Activated T-helper 1 cell treated with Interleukin-2 at 50 U/mL for 16 hours (primary cell): Measurements from ENCODE around the gene ABCF1.

Experiments
- DNase-seq: peaks from one replicate; pipeline ENCODE4 v3.0.0-alpha.2; 2020; ENCODE audit warnings: low read depth

ABCF1 gene

DNA sequence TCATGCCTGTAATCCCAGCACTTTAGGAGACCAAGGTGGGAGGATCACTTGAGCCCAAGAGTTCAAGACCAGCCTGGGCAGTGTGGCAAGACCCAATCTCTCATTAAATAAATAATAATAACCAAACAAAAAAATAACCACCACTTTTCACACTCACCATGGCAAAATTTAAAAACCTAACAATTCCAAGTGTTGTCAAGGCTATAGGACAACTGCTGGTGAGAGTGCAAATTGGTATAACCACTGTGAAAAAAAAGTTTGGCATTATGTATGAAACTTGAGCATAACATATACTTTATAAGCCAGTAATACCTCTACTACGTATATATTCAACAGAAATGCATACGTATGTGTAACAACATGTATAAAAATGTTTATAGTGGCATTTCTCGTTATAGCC is 10.3 kb upstream of the ABCF1 start:
- no peak for DNase-seq

DNA sequence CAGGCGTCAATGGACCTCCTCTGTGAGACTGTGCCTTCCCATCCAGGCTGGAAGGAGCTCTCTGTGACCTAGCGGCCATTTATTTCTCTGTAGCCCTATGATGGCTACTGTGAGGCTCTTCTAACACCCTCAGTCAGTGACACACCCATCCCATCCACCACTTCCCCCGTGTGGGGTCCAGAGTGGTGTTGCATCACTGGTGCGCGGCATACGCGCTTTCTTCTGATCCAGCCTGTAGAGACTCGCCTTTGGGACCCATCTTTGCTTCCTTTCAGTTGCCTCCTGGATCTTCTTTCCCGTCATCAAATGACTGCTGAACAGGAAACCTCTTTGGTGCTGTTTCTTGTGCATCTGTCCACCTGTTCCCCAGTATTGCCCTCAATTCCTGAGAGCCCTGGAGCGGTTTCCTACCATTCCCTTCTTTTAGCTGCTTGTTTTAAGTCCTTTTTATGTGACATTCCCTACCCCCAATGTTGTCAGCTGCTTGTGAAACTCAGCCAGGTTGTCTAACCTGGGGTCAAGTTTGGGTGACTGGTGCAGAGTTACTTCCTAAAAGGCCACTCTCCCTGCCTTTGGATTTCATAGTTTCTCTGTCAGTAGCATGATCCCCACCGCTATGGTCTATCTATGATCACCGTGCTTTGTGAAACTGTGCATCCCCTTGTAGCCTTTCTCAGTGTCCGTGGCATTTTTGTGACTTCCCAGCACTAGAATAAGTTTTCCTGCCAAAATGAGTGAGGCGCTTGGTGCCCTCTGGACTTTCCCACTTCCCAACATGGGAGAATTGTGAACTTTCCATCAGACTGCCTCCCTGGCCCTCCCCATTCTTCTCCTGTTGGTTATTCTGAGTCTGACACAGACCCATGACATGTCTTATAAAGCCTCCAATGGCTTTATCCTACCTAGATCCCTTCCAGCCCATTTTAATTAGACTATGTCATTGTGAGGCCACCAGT is 8.5 kb upstream of the ABCF1 start:
- no peak for DNase-seq

DNA sequence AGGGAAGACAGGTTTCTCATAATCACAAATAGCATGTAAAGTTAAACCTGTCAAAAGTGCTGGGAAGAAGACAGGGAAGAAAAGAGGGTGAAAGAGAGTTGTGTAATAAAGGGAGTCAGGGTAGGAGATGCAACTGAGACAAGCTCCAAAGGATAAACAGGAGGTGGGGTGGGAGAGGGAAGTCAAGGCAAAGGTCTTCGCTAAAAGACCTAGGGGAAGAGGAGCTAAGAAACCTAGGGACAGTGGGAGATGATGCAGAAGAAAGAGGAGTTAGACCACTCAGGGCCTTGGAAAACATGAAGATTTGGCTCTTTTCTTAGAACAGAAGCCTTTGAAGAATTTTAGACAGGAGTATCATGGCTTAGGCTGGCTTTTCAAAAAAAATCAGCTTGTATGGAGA is 7.1 kb upstream of the ABCF1 start:
- no peak for DNase-seq

DNA sequence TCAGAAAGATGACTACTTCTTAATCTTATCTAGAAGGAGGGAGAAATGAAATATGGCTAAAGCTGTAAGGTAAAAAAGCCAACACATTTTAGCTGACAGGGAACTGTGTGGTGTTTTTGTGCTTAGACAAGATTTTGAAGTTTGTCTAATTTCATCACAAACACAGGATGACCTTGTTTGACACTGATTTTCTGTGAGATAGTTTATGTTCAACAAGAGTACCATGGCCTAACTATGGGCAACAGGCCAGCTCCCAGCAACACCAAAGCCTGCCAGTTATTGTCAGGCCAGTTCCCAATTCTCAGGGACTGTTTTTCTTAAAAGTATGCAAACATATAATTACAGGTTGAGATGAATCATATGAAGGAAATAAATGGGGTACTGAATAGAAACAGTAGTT is 5.5 kb upstream of the ABCF1 start:
- no peak for DNase-seq

DNA sequence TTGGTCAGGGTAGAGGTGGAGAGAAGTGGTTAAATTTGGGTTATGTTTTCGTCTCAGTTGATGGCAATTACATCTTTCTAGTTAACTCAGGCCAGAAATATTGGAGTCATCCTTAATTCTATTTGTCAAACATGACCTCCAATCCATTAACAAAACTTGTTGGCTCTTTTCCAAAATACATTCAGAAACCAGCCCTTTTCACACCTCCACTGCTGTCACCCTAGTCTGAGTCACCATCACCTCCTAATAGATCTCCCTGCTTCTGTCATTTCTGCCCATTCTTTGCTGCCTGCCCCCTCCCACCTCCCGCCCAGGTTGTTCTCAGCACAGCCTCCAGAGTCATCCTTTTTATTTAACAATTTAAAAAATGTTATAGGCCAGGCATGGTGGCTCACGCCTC is 3.0 kb upstream of the ABCF1 start:
- DNase-seq, result no peak

DNA sequence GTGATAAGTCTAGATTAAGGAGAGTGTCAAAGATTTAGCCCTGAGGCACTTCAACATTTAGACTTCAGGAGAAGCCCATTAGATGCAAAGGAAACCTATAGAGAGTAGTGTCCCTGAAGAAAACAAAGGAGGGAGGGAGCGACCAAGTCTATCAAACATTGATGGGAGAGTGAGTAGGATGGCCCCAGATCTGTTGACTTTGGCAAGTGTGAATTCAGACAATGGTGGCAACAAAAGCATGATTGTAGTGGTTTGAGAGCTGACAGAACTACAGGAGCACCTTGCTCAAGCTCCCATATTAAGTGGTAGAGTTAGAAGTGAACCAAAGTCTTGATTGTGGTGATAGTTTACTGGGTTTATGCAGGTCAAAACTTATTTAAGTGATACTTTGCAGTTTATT is 979 bp upstream of the ABCF1 start:
- no peak for DNase-seq

DNA sequence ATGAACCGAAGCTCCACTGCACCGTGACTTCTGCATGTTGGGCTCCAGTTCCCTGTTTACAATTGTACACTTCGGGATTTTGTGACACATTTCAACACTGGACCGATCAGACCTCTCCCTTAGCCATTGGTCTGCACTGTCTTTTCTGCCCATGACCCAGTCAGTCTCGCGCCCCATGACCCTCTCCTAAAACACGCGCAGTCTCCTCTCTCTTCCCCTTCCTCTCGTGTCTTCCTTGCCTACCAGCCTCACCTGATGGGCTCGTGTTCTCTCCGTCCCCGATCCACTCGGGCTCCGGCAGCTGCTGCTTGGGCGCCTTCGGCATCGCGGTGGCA is 535 bp upstream of the ABCF1 start:
- DNase-seq, result no peak

DNA sequence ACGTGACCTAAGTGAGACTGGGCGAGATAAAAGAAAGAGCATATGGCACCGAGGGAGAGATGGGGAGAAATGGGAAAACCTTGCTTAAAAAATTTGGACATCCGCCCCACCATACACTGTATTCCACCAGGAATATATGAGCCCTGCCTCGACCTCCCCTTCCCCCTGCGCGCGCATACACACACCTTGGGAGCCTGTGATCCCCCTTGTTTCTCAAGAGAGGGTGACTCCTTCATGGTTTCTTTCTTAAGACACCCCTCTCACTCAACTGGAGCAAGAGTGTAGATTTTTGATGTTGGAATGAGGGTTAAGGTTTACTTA is 480 bp downstream of the ABCF1 start:
- no peak for DNase-seq

DNA sequence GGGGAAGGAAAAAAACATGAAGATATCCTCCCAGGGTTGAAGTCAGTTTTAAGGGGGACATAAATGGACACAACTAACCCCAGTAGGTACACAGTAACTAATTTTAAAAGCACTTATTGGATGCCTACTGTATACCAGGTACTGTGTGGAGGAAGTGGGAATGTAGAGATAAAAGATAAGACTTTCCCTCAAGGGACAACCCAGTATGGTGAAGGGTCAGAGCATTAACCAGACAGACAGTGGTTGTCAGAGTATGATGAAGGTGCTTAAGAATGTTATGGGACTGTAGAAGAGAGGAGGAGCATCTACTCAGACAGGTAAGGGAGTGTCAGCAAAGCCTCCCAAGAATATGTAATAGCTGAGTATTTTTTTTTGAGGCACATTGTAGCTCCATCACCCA is 906 bp downstream of the ABCF1 start:
- DNase-seq, result no peak

DNA sequence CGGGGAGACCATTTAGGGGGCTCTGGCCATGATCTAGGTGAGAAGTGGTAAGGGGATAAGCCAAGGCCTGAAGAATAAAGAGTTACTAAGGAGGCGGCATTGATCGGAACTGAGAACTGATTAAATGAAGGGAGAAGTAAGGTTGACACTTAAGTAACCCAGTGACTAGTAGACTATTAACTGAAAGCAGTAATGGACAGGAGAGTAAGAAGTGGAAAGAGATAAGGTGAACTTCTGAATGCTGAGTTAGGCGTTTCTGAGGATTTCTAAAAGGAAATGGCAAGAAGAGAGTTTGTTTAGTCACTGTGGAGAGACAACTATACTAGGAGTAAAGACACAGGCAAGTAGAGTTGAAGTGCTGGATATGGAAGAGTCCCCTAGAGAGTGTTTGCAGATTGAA is 1.9 kb downstream of the ABCF1 start:
- no peak for DNase-seq

DNA sequence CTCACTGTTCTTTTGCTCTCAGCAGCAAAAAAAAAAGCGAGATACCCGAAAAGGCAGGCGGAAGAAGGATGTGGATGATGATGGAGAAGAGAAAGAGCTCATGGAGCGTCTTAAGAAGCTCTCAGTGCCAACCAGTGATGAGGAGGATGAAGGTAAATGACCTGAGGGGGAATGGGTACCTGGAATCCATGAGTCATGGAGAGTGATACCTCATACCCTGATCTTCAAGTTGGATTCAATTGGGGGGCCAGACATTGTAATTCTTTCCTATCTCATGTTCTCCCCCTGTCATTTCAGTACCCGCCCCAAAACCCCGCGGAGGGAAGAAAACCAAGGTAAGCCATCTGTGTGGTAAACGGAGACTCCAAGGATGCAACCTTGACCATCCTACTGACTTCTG is 6.8 kb downstream of the ABCF1 start:
- DNase-seq, result no peak

DNA sequence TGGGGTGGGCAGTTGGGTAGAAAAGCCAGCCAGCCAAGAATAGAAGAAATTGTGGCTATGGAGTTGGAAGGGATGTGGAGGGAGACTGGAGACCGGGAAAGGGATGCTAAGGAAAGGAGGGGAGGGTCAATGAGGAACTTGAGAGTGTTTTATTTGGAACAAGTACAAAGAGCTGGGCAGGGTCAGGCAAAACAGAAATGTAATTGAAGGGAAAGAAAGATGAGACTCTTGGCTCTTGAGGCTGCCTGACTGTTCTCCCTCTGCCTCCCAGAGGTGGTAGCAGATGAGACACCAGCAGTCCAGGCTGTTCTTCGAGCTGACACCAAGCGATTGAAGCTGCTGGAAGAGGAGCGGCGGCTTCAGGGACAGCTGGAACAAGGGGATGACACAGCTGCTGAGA is 12.7 kb downstream of the ABCF1 start:
- no peak for DNase-seq

DNA sequence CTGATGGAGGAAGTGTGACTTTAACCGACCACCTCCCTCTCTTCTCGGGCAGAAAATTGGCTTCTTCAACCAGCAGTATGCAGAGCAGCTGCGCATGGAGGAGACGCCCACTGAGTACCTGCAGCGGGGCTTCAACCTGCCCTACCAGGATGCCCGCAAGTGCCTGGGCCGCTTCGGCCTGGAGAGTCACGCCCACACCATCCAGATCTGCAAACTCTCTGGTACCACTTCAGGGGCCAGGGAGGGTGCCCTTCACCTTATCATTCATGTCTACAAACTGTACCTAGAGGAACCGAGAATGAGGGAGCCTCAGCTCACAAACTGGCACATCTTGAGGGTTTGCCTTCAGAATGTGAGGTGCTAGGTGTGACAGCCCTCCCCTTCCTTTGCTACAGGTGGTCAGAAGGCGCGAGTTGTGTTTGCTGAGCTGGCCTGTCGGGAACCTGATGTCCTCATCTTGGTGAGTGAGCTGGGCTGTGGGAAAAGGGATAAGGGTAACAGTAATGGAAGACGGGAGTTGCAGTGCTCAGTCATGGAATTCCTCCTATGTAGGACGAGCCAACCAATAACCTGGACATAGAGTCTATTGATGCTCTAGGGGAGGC is 18.6 kb downstream of the ABCF1 start:
- no peak for DNase-seq

DNA sequence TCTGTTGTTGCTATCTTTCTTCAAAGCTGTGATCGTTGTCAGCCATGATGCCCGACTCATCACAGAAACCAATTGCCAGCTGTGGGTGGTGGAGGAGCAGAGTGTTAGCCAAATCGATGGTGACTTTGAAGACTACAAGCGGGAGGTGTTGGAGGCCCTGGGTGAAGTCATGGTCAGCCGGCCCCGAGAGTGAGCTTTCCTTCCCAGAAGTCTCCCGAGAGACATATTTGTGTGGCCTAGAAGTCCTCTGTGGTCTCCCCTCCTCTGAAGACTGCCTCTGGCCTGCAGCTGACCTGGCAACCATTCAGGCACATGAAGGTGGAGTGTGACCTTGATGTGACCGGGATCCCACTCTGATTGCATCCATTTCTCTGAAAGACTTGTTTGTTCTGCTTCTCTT is 19.3 kb downstream of the ABCF1 start:
- no peak for DNase-seq

DNA sequence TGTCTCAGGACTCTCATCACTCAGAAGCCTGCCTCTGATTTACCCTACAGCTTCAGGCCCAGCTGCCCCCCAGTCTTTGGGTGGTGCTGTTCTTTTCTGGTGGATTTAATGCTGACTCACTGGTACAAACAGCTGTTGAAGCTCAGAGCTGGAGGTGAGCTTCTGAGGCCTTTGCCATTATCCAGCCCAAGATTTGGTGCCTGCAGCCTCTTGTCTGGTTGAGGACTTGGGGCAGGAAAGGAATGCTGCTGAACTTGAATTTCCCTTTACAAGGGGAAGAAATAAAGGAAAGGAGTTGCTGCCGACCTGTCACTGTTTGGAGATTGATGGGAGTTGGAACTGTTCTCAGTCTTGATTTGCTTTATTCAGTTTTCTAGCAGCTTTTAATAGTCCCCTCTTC is 19.8 kb downstream of the ABCF1 start:
- no peak for DNase-seq

DNA sequence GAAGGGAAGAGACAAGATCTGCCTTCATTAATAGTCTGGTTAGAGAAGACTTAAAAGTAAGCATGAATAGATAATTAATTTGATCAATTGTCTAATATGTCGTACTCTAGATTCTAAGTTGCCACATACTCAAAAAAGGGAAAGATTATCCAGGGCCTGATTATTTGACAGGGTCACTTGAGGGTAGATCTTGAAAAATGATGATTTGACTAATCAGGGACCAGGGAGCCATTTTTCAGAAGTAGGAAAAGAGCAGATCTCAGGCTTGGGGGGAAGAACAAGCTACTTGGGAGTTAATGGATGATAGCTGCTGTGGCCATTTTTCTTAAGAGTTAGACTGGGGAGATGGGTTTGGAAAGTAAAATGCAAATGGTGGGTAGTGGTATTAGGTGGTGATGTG is 21.0 kb downstream of the ABCF1 start:
- DNase-seq, result no peak

DNA sequence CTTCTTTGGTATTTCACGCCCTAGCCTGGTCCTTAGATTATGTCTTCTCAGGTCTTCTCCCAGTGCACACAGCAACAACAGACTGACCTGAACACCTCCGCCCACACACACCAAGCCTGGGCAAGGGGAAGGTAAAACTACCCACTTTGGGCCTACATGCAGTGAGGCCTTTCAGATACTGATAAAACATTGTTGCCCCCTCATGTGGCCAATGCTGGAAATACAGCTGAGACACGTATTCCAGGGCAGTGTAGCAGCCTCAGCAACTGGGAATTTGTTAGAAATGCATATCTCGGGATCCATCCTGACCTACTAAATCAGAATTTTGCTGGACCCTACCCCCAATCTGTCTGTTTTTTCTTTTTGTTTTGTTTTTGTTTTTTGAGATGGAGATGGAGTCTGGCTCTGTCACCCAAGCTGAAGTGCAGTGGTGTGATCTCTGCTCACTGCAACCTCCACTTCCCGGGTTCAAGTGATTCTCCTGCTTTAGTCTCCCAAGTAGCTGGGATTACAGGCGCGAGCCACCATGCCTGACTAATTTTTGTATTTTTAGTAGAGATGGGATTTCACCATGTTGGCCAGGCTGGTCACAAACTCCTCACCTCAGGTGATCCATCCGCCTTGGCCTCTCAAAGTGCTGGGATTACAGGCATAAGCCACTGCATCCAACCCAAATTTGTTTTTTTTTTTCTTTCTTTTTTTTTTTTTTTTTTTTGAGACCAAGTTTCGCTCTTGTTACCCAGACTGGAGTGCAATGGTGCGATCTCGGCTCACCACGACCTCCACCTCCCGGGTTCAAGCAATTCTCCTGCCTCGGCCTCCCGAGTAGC is 26.3 kb downstream of the ABCF1 start:
- peak; percentile 50 for DNase-seq

DNA sequence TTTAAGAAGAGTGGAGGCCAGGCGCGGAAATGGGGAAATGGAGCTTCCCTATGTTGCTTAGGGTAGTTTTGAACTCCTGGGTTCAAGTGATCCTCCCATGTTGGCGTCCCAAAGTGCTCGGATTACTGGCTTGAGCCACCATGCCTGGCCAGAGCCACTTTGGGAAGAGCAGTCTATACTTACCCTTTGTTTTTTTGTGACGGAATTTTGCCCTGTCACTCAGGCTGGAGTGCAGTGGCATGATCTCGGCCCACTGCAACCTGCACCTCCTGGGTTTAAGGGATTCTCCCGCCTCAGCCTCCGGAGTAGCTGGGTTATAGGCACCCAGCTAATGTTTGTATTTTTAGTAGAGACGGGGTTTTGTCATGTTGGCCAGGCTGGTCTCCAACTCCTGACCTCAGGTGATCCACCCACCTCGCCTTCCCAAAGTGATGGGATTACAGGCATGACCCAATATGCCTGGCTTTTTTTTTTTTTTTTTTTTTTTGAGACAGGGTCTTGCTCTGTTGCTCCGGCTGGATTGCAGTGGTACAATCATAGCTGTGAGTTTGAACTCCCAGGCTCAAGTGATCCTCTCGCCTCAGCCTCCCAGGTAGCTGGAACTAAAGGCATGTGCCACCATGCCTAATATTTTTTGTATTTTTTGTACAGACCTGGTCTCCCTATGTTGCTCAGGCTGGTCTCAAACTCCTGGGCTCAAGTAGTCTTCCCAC is 27.8 kb downstream of the ABCF1 start:
- DNase-seq, result no peak

DNA sequence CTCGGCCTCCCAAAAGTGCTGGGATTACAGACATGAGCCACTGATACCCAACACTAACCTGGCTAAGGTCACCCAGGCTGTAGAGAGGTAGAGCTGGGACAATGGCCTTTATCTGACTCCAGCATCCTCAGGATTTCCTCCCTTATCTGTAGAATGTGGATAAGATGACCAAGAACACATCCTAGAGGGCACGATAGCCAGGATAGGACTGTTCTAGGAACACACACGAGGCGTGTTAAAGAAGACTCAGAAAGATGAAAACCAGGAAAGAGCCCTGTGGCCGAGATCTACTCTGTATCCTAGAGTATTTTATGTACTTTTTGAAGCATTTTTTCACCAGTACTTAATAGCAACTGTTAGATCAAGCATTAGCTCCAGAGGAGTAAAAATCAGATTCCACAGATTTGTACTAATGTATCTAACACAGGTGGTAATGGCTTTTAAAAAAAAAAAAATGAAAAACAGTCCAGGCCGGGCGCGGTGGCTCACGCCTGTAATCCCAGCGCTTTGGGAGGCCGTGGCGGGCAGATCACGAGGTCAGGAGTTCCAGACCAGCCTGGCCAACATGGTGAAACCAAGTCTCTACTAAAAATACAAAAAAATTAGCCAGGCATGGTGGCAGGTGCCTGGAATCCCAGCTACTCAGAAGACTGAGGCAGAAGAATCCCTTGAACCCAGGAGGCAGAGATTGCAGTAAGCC is 28.5 kb downstream of the ABCF1 start:
- no peak for DNase-seq

DNA sequence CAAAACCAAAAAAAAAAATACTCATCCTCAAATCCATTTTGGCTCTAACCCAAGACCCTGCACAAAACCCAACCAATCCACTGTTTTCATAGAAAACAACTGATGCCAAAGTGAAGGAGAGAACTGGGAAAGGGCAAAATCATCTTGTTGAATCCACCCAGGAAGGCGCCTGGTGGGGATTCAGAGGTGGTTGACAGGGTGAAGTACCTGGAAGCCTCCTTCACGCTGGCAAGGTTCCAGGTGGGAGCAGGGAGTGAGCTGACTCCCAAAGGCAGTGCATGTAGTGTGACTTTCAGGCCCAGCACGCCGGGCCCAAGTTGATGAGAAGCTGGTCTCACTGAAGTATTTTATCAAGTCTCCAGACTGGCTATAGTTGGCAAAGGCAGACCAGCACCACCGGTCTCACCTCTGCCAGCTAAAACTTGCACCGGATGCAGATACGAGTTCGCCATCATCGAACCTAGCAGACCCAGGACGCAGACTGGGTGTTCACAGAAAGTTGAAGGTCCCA is 29.3 kb downstream of the ABCF1 start:
- no peak for DNase-seq

DNA sequence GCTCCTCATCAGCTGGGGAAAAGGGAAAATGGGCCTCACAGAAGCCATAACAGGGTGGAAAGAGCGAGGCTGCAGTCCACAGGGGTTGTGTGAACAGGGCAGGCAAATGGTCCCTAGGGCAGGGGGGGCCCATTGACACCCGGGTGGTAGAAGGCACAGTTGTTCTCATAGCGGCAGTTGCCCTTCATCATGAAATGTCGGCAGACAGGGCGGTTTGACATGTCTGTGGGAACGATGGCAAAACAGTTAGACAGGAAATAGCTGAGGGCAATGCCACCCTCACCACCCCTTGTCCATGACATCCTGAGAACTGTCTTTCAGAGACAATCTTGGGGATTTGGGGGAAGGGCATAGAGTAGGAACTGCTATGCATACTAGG is 30.2 kb downstream of the ABCF1 start:
- DNase-seq, result no peak
